Measurements from ENCODE around the gene PLEKHG7. TPM values are rescaled to one million over a fixed set of nuclear protein-coding genes. Genes with fewer than 3 reads are reported as not detected.

PLEKHG7 gene
- total RNA-seq, 2 donors from 2014 or later, result not detected

DNA sequence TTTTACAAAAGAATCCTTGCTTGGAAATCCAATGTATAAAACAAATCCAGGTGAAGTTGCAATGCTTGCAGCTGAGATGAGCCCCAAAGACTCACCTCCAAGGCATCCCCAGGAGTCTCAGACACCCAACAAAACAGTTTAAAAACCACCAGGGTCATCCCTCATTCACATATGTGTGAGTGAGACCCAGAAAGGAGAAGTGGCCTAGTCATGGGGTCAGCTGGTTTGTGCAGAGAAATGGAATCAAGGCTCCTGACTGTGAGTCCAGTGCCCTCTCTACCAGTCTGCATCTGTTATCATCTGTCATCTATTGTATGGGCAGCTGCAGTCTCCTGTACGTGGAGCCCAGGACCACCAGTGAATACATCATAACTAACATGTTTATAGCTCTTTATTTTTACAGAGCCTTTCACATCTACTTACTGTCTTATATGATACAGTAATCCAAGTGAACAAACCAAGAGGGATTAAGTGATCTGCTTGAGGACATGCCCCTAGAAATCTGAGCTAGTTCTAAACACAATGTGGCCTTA is 27.1 kb downstream of the PLEKHG7 start:
- DNase-seq (ENCODE audit: low spot score) (no peak), ATAC-seq (ENCODE audit: insufficient number of reproducible peaks, low FRiP score, low read depth) (no peak)
- no peaks in the 10 kb centered on the region for H3K36me3 ChIP-seq
- H3K4me1 ChIP-seq (ENCODE audit: control insufficient read depth in 1 of 2, low read depth in 2 of 2), result no peaks in the 10 kb centered on the region
- TF ChIP-seq, protein P1, sequence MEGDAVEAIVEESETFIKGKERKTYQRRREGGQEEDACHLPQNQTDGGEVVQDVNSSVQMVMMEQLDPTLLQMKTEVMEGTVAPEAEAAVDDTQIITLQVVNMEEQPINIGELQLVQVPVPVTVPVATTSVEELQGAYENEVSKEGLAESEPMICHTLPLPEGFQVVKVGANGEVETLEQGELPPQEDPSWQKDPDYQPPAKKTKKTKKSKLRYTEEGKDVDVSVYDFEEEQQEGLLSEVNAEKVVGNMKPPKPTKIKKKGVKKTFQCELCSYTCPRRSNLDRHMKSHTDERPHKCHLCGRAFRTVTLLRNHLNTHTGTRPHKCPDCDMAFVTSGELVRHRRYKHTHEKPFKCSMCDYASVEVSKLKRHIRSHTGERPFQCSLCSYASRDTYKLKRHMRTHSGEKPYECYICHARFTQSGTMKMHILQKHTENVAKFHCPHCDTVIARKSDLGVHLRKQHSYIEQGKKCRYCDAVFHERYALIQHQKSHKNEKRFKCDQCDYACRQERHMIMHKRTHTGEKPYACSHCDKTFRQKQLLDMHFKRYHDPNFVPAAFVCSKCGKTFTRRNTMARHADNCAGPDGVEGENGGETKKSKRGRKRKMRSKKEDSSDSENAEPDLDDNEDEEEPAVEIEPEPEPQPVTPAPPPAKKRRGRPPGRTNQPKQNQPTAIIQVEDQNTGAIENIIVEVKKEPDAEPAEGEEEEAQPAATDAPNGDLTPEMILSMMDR (IDR thresholded peaks at IDR 0.05), result no peak
- no peak overlapping the region for H3K27ac ChIP-seq
- no peaks in the 10 kb centered on the region for H3K27me3 ChIP-seq (replicated peaks; ENCODE audit: insufficient read depth)
- no peak overlapping the region for H3K4me3 ChIP-seq
- H3K9me3 ChIP-seq, result no peaks in the 10 kb centered on the region

DNA sequence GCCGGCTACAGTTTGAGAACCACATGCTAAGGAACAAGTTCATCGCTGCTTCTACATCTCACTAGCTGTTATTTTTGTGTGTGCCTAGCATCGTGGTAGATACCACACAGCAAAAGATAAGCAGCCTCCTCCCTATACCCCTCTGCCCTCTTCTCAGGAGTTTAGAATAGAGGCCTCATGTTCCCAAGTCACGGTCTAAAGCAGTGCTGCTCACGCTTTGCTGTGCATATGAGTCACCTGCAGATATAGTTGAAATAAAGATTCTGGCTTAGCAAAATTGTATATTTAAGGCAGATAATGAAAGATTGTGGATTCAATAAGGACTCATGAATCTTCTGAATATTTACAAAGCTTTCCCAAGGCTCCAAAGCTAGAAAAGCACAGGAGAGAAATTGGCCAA is 28.0 kb downstream of the PLEKHG7 start:
- ATAC-seq (ENCODE audit: insufficient number of reproducible peaks, low FRiP score, low read depth), result no peak
- TF ChIP-seq, protein P1 (IDR thresholded peaks at IDR 0.05), result no peak
- Histone ChIP-seq H3K4me3 (no peak overlapping the region), H3K27me3 (replicated peaks; ENCODE audit: insufficient read depth) (no peaks in the 10 kb centered on the region), H3K4me1 (ENCODE audit: control insufficient read depth in 1 of 2, low read depth in 2 of 2) (peaks cover 3 to 5% of the 10 kb centered on the region in 2 donors), H3K9me3 (no peaks in the 10 kb centered on the region), H3K27ac (no peak overlapping the region), H3K36me3 (no peaks in the 10 kb centered on the region)
- no peak for DNase-seq (ENCODE audit: low spot score)

- Histone ChIP-seq H3K9me3 (no peaks in the 10 kb centered on the region), H3K27me3 (replicated peaks; ENCODE audit: insufficient read depth) (no peaks in the 10 kb centered on the region), H3K4me3 (no peak overlapping the region), H3K4me1 (ENCODE audit: control insufficient read depth in 1 of 2, low read depth in 2 of 2) (peaks cover 3 to 5% of the 10 kb centered on the region in 2 donors), H3K27ac (no peak overlapping the region), H3K36me3 (no peaks in the 10 kb centered on the region)
- TF ChIP-seq, protein P1 (IDR thresholded peaks at IDR 0.05), result no peak
- no peak for ATAC-seq (ENCODE audit: insufficient number of reproducible peaks, low FRiP score, low read depth)
- DNase-seq (ENCODE audit: low spot score), result no peak
Measured at GRCh38 chr12:92732216-92732615, 29.4 kb downstream of the PLEKHG7 start.

GRCh38 chr12:92732716-92733115 is 29.9 kb downstream of the PLEKHG7 start:
- DNase-seq (ENCODE audit: low spot score) (no peak), ATAC-seq (ENCODE audit: insufficient number of reproducible peaks, low FRiP score, low read depth) (no peak)
- H3K36me3 ChIP-seq, result no peaks in the 10 kb centered on the region
- no peak overlapping the region for H3K4me3 ChIP-seq
- TF ChIP-seq, protein P1 (IDR thresholded peaks at IDR 0.05), result no peak
- no peaks in the 10 kb centered on the region for H3K27me3 ChIP-seq (replicated peaks; ENCODE audit: insufficient read depth)
- no peaks in the 10 kb centered on the region for H3K9me3 ChIP-seq
- no peak overlapping the region for H3K27ac ChIP-seq
- H3K4me1 ChIP-seq (ENCODE audit: control insufficient read depth in 1 of 2, low read depth in 2 of 2), result peaks cover 3 to 5% of the 10 kb centered on the region in 2 donors

- H3K27ac ChIP-seq, result no peak overlapping the region
- TF ChIP-seq, protein P1 (IDR thresholded peaks at IDR 0.05), result no peak
- ATAC-seq (ENCODE audit: insufficient number of reproducible peaks, low FRiP score, low read depth) (no peak), DNase-seq (ENCODE audit: low spot score) (no peak)
- H3K9me3 ChIP-seq, result no peaks in the 10 kb centered on the region
- no peaks in the 10 kb centered on the region for H3K27me3 ChIP-seq (replicated peaks; ENCODE audit: insufficient read depth)
- peaks cover 3 to 5% of the 10 kb centered on the region in 2 donors for H3K4me1 ChIP-seq (ENCODE audit: control insufficient read depth in 1 of 2, low read depth in 2 of 2)
- H3K4me3 ChIP-seq, result no peak overlapping the region
- no peaks in the 10 kb centered on the region for H3K36me3 ChIP-seq
Measured at GRCh38 chr12:92733181-92733580, 30.4 kb downstream of the PLEKHG7 start.

All from thoracic aorta (tissue), 2 donors.